Activated CD8-positive, alpha-beta memory T cell treated with anti-CD3 and anti-CD28 coated beads for 1 hour (primary cell): Measurements from ENCODE around the gene FREM1.
"Not testable (repeated sequence)": the region's sequence is repeated elsewhere in the genome, so short reads cannot be mapped to it uniquely, and the experiment has no call there.

Source experiments
- DNase-seq, 2 donors: peaks; one replicate each; pipeline ENCODE4 v3.0.0-alpha.2; 2020; ENCODE audit warnings: low read depth in 1 of 2; ENCODE audit errors: extremely low read depth in 1 of 2

Gene FREM1, protein sequence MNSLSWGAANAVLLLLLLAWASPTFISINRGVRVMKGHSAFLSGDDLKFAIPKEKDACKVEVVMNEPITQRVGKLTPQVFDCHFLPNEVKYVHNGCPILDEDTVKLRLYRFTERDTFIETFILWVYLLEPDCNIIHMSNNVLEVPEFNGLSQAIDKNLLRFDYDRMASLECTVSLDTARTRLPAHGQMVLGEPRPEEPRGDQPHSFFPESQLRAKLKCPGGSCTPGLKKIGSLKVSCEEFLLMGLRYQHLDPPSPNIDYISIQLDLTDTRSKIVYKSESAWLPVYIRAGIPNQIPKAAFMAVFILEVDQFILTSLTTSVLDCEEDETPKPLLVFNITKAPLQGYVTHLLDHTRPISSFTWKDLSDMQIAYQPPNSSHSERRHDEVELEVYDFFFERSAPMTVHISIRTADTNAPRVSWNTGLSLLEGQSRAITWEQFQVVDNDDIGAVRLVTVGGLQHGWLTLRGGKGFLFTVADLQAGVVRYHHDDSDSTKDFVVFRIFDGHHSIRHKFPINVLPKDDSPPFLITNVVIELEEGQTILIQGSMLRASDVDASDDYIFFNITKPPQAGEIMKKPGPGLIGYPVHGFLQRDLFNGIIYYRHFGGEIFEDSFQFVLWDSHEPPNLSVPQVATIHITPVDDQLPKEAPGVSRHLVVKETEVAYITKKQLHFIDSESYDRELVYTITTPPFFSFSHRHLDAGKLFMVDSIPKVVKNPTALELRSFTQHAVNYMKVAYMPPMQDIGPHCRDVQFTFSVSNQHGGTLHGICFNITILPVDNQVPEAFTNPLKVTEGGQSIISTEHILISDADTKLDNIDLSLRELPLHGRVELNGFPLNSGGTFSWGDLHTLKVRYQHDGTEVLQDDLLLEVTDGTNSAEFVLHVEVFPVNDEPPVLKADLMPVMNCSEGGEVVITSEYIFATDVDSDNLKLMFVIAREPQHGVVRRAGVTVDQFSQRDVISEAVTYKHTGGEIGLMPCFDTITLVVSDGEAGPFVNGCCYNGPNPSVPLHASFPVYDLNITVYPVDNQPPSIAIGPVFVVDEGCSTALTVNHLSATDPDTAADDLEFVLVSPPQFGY (N-terminal part only)

DNA sequence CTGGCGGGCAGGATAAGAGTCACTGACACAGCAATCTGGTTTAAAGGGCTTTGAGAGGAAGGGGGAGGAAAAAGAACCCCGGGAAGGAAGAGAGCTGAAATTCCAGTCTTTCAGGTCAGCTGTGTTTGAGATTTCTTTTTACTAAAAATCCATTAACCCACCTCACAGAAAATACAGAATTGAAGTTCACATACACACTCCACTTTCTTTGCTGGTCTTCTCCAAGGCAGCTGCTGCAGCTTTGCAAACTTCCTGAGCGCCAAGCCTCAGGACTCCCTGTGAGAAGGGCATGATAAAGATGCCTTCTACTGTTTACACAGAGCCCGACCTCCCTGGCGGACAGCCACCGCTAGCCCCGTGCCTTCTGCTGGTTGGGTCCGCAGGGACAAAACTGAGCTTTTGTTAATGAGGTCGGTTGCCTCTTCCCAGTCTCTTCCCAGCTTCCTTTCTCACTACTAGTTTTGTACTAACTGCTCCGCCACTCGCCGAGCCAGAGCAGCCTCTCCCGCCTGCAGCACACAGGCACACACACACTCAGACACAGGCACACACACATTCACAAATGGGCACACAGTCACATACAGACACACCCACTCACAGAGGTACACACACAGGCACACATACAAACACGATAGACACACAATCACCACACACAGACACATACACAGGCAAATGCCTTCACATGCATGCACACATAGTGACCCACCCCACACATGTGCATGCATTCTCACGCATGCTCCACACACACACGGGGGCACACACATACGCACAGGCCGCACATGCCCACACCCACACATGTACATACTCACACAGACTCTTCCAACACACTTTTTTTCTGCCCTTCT is at the start of gene FREM1:
Gene FREM1 (minus strand): TSS at position 468 of the 845 bp plus-strand sequence. CDS start 41,451 bp downstream, outside the sequence.
- no peak for DNase-seq

DNA sequence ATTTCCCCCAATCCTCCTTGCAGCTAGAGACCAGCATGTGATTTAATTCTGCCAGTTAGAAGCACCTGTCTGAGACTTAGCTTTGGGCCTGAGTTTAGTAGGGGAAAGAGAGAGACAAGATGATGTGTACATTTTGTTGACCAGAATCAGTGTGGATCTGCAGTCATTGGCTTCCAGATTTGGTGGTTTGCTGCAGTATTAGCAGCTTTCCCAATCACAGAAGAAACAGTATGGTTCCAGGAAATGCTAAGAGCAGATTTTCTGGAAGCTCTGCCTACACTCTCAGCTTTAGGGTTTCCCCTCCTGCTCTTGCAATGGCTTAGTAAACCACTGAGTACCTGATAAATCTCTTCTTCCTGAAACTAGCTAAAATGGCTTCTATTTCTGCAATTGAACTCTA is 48.8 kb upstream of the FREM1 start:
- DNase-seq: no peak

DNA sequence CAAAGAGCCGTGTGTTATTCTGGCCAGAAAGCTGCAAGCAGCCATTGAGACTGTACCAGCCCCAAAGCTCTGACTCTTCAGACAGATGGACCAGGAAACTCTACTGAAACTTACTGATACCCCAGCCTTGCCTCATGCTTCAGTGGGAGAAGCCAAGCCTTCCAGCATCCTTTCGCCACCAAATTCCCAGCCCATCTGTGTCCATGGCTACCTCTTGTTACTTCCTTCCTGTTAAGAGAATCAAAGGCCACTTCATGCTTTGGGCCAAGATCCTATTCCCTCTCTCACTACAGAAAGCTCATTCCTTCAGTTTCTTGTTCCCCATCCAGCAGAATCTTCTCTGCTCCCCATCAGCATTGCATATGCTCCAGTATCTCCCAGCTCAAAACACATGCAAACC is 46.9 kb upstream of the FREM1 start:
- no peak for DNase-seq

DNA sequence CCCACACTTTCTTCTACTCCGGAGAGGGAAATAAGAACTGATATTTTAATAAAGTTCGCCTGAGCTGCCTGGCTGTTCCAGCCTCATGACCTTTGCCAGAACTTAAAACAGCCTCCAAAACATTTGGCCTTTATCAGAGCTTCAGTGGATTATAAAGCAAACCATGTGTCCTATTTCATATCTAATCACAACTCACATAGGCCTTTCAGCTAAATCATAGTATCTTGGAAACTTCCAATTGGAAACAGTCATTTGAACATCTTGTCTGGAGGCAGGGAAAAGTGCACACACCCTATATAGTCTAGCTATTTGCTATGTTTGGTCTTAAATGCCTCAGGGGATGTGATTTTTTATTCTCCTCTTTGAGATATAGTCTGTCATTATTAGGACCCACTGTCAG is 46.0 kb upstream of the FREM1 start:
- DNase-seq: no peak

DNA sequence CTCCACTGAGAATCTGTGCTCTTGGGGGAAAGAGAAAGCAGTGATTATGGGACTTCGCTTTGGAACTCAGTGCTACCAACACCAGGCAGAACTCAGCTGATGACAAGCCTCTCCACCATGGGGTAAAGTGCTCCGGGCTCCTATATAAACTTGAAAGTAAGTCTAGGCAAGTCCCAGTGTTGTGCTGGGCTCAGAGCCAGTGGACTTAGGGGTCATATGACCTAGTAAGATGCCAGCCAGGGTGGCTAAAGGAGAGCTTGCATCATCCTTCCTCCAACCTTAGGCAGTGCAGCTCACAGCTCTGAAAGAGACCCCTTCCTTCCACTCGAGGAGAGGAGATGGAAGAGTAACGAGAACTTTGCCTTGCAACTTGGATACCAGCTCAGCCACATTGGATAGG is 35.1 kb upstream of the FREM1 start:
- DNase-seq: no peak

DNA sequence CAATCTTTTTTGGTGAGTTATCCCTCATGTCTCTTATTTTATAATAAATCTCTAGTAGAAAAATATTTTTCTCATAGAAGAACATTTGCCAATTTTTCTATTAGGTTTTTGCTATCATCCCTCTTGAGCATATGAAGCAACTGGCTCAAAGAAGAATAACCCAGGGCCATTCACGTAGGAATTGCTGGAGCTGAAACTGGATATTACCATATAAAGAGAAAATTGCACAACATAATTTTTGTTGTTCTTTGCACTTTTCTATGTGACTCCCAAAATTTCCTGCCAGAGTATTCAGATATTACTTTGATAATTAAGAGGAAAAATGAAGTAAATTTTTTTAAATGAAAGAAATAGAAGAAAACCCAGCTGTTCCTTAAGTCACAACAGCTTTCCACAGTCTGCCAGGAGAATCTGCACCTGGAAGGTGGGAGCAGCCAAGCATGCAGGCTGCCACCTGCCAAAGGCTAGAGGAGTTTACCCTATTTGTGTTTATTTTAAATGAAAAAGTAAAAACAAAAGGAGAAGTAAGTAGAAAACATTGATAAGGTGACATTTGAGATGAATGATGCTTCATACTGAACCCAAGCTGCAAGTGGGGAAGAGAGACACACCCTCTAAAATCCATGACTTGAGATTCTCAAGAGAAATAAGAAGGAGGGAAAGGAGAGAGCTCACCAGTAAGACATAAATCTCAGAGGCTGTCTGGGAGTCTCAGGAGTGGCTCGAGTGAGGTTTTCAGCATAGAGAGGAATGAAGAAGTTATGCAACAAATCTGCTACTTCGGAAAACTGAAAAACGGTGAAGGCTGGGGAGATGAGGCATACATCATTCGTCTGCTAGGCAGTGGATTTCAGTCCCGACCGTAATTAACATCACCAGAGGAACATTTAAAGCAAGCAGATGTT is 31.5 kb upstream of the FREM1 start:
- DNase-seq: no peak

DNA sequence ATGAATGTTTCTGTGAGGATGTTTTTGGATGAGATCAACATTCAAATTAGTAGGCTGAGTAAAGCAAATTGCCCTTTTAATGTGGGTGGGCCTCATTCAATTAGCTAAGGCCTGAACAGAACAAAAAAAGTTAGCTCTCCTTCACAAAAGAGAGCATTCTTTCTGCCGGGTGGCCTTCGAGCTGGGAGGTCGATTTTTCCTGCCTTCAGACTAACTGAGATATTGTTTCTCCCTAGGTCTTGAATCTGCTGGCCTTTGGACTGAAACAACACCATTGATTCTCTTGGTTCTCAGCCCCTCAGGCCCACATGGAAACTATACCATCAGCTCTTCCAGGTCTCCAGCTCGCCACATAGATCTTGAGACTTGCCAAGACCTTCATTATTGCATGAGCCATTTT is 29.1 kb upstream of the FREM1 start:
- no peak for DNase-seq

DNA sequence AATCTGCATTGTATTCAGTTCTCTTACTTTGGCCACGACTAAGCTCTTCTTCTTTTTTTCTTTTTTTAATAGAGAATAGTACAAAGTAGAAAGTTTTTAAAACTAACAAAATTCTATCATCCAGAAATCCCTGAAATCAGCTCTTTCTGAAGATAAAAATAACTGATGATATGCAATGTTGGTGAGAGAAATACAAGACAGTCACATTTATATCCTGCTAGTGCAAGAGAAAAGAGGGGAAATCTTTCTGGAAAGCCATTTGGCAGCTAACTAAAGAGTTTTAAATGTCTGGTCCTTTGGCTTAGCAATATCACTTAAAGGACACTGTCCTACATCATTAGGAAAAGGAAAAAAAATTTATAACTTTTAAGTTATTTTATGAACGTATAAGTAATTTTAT is 27.0 kb upstream of the FREM1 start:
- no peak for DNase-seq

DNA sequence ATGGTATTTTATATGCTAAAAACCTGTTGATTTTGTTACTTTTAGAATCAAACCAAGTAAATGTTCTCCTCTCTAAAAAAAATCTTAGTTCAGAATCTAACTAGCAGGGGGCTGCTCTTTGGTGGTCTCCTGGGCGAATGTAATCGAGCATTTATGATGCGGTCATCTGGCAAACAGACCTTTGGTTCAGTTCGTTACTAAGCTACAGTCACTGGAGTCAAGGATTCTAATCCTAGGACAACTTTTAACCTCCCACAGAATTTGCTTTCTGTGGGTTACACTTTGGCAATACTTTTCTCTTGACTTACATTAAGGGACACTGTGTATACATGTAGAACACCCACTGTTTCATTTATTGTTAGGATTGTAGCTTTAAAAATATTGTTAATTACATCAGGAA is 26.3 kb upstream of the FREM1 start:
- DNase-seq: no peak

DNA sequence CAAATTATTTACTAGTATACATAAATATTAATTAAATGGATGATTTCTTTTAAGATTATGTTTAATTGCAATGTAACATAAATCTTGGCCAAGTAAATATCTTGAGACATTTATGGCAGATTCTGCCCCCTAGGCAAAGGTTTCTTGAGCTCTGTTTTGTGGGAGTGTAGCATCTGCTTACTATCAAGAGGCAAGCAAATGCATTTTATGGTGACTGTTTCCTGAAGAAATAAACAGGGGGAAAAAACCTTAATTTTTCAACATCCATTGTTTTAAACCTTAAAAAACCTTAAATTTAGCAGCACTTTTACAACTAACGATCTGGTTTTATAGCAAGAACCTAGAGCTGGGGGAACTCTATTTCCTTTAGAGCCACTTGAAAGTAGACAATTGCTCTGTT is 25.7 kb upstream of the FREM1 start:
- no peak for DNase-seq

DNA sequence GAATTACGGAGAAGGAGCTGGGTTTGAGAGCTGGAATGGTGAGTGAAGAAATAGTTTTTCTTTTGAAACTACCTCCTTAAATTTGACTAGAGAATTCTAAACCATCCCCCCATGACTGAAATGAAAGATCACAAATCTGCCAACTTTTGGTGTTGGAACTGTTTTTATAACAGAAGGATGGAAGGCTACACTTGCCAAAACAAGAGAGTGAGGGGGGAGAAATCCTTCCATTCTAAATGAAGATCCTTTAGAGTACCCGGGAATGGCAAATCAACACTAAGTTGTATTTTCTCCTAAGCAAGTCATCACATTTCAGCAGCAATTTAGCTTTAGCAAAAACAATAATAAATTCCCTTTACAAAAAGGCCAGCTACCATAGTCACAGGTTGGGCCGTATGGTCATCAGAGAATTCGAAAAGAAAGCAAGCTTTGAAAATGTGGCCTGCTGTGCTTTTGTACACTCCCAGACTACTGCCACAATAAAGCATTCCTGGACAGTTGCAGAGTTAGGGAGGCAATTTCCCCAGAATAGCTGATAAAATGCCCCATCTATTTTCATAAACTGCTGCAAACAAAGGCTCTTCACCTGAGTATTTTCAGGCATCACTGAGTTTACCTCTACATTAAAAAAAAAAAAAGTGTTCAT is 25.0 kb upstream of the FREM1 start:
- no peak for DNase-seq

DNA sequence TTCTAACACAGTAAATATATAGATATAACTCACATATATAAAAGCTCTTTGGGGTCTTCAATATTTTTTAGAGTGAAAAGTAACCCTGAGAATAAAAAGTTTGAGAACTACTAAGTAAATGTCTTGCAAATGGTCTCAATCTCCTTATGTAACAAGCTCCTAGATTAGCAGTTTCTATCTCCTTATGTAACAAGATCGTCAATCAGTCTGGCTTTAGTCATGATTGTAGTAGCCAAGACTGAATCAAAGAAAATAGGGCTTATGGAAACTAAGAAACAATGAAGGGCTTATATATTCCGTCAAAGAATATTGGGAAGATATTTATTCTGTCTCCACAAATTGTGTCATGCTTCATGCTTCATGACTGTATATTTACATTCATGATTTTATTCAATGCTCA is 22.4 kb upstream of the FREM1 start:
- no peak for DNase-seq

DNA sequence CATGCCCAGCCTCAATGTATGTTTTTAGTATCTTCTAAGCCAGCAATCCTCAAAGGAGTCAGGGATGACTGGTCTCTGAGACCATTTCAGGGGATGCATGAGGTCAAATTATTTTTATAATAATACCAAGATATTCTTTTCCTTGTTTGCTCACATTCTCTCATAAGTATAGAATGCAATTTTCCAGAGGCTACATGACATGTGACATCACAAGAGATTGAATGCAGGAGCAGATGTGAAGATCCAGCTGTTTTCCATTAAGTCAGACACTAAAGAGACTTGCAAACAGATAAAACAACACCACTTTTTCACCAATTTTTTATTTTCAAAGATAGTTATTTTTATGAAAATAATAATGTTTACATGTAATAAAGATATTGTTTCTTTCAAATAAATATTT is 22.0 kb upstream of the FREM1 start:
- DNase-seq: no peak

DNA sequence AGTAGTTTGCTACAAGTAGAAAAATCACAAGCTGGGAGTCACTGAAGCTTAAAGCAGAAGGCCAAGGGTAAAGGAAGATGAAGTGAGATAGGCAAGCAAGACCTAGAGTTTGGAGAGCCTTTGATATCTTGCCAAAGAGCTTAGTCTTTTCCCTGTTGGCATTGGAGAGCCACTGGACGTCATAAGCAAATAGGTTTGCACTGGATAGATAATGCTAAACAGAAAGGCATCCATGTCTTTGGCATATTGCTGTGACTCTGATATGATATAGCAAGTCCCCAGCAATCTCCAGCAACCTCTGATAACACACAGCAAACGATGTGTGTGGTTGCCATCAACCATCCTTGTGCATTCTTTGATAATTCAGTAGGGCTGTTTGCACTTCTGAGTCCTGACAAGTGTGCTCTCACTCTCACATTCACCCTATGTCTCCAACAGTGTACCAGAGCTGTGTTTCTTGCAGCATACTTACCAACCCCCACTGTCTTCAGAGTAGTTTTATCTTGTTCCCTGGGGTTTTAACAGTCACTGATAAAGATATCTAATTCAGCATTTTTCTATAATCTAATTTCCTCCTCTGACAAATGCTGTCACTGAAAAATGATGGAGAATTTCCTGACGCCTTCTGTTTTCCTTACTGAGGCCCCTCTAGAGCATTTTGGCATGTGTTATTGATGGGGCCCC is 16.9 kb upstream of the FREM1 start:
- DNase-seq: no peak

DNA sequence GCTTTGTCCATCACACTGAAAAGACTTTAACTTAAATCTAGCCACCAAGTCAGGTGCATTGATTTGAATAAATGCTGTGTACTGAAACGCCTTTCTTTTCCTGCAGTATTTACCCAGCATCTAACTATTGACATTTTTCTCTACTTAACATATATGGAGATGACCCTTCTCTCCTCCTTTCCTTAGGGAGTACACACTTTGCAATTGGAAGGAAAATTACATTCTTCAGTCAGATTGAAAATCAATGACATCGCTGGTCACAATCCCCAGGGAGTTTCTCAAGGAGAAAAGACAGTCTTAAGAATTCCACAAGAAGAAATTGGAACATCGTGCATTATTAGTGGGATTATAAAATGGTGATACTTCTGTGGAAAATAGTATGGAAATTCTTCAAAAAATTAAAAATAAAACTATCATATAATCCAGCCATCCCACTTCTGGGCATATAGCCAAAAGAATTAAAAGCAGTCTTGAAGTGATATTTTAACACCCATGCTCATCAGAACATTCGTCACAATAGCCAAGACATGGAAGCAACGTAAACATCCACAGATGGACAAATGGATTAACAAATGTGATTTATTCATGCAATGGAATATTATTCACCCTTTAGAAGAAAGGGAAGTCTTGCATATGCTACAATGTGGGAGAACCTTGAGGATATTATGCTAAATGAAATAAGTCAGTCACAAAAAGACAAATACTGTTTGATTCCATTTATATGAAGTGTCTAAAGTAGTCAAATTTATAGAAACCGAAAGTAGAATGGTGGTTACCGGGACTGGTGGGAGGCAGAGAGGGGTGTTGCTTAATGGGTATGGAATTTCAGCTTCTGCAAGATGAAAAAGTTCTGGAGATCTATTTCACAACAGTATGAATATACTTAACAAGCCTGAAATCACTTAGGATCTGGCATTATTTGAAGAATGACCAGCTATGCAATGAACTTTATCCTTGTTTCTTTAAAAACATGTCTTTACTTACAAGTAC is 14.3 kb upstream of the FREM1 start:
- DNase-seq: no peak

DNA sequence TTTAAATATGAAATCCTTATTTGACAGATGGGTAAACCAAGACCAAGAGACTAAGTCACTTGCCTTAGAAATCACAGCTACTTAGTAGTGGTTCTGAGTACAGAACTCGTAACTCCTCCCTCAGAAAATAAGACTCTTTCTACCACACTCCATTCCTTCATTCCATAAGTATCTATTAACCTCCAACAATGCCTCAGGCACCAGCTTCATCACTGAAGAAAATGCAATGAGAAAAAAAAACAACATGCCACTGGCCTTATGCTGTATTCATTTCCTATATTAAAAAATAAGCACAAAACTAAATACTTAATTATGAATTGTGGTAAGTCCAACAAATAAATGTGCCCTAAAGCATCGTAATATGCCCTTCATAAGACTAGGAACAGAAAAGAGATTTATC is 13.5 kb upstream of the FREM1 start:
- DNase-seq: no peak

DNA sequence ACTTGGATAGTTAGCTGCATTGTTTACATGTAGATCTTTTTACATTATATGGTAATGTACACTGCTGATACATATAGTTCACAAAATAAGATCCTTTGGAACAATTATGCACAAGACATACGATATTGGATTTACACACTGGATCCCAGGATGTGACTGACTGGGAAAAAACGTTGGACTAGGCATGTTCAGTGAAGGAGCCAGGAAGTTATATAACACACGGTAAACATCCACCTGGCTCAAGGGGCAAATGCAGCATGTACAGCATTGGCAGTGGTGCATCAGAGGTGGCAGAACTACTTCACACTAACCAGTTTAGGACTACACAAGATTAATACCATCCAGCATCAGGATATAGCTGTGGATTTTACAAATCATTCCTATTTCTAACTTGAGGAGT is 10.6 kb upstream of the FREM1 start:
- not testable (repeated sequence) for DNase-seq

DNA sequence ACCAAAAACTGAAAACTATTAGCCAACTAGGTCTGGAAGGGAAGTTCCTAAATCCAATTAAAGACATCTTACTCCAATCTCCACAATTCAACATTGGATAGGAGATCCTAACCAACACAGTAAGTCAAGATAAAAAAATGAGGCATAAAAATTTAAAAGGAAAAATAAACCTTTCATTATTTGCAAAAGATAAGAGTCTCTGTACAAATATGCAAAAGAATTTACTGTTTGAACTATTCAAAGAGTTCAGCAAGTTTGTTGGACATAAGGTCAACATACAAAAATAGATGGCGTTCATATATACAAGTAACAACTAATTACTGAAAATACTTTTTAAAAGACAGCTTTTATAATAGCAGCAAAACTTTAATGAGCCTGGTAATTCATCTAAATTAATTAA is 3.1 kb upstream of the FREM1 start:
- no peak for DNase-seq
